ENCODE results near the gene ASRGL1.

The ASRGL1 gene

GRCh38 chr11:62394825-62395538, 57.7 kb downstream of the ASRGL1 start:
- TF ChIP-seq, protein P1, sequence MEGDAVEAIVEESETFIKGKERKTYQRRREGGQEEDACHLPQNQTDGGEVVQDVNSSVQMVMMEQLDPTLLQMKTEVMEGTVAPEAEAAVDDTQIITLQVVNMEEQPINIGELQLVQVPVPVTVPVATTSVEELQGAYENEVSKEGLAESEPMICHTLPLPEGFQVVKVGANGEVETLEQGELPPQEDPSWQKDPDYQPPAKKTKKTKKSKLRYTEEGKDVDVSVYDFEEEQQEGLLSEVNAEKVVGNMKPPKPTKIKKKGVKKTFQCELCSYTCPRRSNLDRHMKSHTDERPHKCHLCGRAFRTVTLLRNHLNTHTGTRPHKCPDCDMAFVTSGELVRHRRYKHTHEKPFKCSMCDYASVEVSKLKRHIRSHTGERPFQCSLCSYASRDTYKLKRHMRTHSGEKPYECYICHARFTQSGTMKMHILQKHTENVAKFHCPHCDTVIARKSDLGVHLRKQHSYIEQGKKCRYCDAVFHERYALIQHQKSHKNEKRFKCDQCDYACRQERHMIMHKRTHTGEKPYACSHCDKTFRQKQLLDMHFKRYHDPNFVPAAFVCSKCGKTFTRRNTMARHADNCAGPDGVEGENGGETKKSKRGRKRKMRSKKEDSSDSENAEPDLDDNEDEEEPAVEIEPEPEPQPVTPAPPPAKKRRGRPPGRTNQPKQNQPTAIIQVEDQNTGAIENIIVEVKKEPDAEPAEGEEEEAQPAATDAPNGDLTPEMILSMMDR (IDR thresholded peaks at IDR 0.05; ENCODE audit: poor library complexity, severe bottlenecking) = peak; percentile 80
- H3K27ac ChIP-seq (ENCODE audit: poor library complexity, severe bottlenecking) = peak overlapping the region; percentile 39
- H3K4me1 ChIP-seq (ENCODE audit: insufficient read depth, poor library complexity, severe bottlenecking) = peaks cover 9% of the 10 kb centered on the region
- ATAC-seq (ENCODE audit: low read depth) (peak; percentile 83), DNase-seq (ENCODE audit: low spot score) (peak; percentile 86)
- H3K36me3 ChIP-seq (ENCODE audit: low read depth) = no peaks in the 10 kb centered on the region
- H3K27me3 ChIP-seq (ENCODE audit: insufficient read depth, poor library complexity, severe bottlenecking) = no peaks in the 10 kb centered on the region
- H3K4me3 ChIP-seq (ENCODE audit: severe bottlenecking) = peak overlapping the region; percentile 23
- no peaks in the 10 kb centered on the region for H3K9me3 ChIP-seq (ENCODE audit: severe bottlenecking)

DNA sequence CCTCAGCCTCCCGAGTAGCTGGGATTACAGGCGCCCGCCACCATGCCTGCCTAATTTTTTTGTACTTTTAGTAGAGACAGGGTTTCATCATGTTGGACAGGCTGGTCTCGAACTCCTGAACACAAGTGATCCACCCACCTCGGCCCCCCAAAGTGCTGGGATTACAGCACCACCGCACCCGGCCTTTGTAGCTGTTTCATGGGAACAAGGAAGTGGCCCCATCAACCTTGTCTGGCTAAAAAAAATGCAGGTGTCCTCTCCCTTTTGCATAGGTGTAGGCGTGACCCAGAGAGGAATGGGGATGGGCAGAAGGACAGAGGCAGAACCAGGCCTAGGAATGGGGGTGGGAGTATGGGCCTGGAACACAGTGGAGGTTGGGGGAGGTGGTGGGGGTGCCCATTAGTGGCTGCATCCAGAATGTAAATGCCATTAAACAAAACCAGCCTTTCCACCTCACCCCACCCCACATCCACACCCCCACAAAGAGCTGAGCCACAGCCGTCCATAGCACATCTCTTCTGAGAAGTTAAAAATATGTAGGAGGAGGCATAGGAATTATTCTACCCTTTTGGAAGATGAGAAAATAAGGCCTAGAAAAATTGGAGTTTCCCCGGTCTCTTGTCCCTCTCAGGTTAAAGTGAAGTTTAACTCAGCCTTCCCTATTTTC, 58.8 kb downstream of the ASRGL1 start:
- TF ChIP-seq, protein P1 (IDR thresholded peaks at IDR 0.05; ENCODE audit: poor library complexity, severe bottlenecking) = no peak
- no peak for ATAC-seq (ENCODE audit: low read depth)
- Histone ChIP-seq H3K4me1 (ENCODE audit: insufficient read depth, poor library complexity, severe bottlenecking) (peaks cover 9% of the 10 kb centered on the region), H3K27ac (ENCODE audit: poor library complexity, severe bottlenecking) (no peak overlapping the region), H3K36me3 (ENCODE audit: low read depth) (no peaks in the 10 kb centered on the region), H3K9me3 (ENCODE audit: severe bottlenecking) (no peaks in the 10 kb centered on the region), H3K4me3 (ENCODE audit: severe bottlenecking) (no peak overlapping the region), H3K27me3 (ENCODE audit: insufficient read depth, poor library complexity, severe bottlenecking) (no peaks in the 10 kb centered on the region)
- DNase-seq (ENCODE audit: low spot score) = no peak

DNA sequence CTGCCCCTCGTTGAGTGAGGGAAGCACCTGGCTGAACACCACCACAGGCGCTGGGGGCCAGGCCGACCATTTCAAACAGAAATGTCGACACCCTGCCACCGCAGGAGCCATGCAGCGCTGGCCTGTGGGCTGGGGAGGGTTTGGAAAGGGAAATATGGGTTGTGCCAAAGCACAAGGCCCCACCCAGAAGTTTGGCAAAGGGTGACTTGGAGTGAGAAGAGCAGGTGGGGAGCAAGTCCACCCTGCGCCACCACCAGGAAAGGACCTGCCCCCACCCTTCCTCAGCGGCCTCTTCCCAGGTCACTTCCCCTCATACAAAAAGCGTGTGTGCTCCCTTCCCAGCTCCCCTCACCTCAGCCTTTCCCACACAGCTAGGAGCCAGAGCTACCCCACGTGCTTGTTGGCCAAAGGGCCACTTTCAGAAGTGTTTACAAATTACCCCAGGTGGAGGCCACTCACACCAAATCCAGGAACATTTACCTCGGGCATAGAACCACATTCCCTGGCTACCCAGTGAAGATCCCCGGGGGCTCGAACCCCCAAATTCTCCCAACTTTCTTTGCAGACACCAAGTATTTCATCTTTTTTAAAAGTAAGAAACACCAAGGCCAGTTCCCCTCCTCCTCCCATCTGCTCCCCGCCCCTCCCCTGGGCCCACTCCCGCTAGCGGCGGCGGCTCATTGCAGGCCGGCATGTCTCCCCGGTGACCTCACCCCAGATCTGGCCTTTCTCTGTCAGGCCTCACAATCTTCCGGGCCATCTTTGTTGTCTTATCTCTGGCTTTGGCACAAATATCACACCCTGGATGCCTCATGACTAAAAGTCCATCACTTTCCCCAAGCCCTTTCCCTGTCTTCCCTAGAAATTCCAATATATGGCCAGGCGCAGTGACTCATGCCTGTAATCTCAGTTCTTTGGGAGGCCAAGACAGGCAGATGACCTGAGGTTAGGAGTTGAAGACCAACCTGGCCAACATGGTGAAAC, 61.1 kb downstream of the ASRGL1 start:
- TF ChIP-seq, protein P1 (IDR thresholded peaks at IDR 0.05; ENCODE audit: poor library complexity, severe bottlenecking) = no peak
- peaks cover 5% of the 10 kb centered on the region for H3K4me1 ChIP-seq (ENCODE audit: insufficient read depth, poor library complexity, severe bottlenecking)
- H3K36me3 ChIP-seq (ENCODE audit: low read depth) = no peaks in the 10 kb centered on the region
- ATAC-seq (ENCODE audit: low read depth) (no peak), DNase-seq (ENCODE audit: low spot score) (no peak)
- no peak overlapping the region for H3K4me3 ChIP-seq (ENCODE audit: severe bottlenecking)
- no peak overlapping the region for H3K27ac ChIP-seq (ENCODE audit: poor library complexity, severe bottlenecking)
- no peaks in the 10 kb centered on the region for H3K27me3 ChIP-seq (ENCODE audit: insufficient read depth, poor library complexity, severe bottlenecking)
- no peaks in the 10 kb centered on the region for H3K9me3 ChIP-seq (ENCODE audit: severe bottlenecking)

DNA sequence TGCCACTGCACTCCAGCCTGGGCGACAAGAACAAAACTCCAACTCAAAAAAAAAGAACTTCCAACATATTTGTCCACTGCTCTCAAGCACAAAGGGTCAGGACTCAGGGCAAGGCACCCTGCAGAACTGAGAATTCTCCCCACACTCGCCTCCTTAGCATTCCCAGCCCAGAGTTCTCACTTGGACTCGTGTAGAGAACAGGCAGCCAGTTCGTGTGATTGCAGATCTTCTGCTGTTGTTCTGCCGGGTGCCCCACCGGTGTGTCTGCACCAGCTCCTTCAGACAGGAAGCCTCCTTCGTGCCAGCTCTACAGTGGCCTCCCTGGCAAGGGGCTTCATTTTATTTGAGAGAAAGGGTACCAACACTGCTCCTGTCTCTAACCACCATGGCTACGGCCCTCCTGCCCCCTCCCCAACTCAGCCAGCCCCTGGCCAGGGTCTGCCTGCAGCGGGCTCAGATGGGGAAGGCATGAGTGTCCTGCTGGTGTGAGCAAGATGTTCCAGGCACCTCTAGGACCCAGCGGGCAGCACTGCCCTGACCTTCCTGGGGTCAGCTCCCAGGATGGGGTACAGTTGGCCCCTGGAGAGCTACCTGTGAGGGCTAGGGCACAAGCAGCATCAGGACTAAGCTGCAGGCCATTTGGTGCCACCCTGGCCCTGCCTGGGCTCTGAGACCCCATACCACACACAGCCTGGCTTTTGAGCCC, 62.1 kb downstream of the ASRGL1 start:
- no peaks in the 10 kb centered on the region for H3K36me3 ChIP-seq (ENCODE audit: low read depth)
- H3K9me3 ChIP-seq (ENCODE audit: severe bottlenecking) = no peaks in the 10 kb centered on the region
- no peaks in the 10 kb centered on the region for H3K27me3 ChIP-seq (ENCODE audit: insufficient read depth, poor library complexity, severe bottlenecking)
- ATAC-seq (ENCODE audit: low read depth) (no peak), DNase-seq (ENCODE audit: low spot score) (no peak)
- H3K4me1 ChIP-seq (ENCODE audit: insufficient read depth, poor library complexity, severe bottlenecking) = peaks cover 4% of the 10 kb centered on the region
- TF ChIP-seq, protein P1 (IDR thresholded peaks at IDR 0.05; ENCODE audit: poor library complexity, severe bottlenecking) = no peak
- no peak overlapping the region for H3K27ac ChIP-seq (ENCODE audit: poor library complexity, severe bottlenecking)
- H3K4me3 ChIP-seq (ENCODE audit: severe bottlenecking) = no peak overlapping the region
